ENCODE results near the gene ANO8.

ANO8 gene

DNA sequence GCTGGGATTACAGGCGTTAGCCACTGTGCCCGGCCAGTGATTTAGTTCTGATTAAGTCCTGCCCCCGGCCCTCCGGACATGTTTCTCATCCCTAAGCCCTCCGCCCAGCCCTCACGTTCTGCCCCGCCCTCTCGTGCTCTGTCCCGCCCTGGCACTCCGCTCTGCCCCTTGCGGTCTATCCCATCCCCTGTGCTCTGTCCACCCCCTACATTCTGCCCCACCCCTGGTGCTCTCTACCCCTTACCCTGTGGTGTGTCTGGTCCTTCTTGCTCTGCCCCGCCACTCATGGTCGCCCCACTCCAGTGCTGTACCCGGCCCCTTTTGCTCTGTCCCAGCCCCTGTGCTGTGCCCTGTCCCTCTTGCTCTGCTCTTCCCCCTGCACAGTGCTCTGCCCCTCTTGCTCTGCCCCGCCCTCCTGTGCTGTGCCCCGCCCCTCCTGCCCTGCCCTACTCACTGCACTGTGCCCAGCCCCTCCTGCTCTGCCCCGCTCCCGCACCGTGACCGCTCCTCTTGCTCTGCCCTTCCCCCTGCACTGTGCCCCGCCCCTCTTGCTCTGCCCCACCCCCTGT lies 5.7 kb upstream of the ANO8 start:
- Histone ChIP-seq H3K27ac (ENCODE audit: low read depth, low read length) (no peak overlapping the region), H3K4me3 (ENCODE audit: insufficient read depth, low read length, poor library complexity, severe bottlenecking) (no peak overlapping the region), H3K4me2 (ENCODE audit: low read depth, low read length, poor library complexity, severe bottlenecking) (no peak overlapping the region)

GRCh38 chr19:17339088-17339741 lies 4.6 kb upstream of the ANO8 start:
- H3K4me2 ChIP-seq (ENCODE audit: low read depth, low read length, poor library complexity, severe bottlenecking): no peak overlapping the region
- 0 out of 2 replicates have a peak, but pooled peaks cover 4% of the 10 kb centered on the region for H3K36me3 ChIP-seq (ENCODE audit: low read length)
- no peaks in the 10 kb centered on the region for H3K27me3 ChIP-seq (ENCODE audit: low read length)
- no peak for TF ChIP-seq EZH2phosphoT487 (conservative IDR thresholded peaks at IDR 0.05; ENCODE audit: low read length)
- TF ChIP-seq, protein P1, sequence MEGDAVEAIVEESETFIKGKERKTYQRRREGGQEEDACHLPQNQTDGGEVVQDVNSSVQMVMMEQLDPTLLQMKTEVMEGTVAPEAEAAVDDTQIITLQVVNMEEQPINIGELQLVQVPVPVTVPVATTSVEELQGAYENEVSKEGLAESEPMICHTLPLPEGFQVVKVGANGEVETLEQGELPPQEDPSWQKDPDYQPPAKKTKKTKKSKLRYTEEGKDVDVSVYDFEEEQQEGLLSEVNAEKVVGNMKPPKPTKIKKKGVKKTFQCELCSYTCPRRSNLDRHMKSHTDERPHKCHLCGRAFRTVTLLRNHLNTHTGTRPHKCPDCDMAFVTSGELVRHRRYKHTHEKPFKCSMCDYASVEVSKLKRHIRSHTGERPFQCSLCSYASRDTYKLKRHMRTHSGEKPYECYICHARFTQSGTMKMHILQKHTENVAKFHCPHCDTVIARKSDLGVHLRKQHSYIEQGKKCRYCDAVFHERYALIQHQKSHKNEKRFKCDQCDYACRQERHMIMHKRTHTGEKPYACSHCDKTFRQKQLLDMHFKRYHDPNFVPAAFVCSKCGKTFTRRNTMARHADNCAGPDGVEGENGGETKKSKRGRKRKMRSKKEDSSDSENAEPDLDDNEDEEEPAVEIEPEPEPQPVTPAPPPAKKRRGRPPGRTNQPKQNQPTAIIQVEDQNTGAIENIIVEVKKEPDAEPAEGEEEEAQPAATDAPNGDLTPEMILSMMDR (IDR thresholded peaks at IDR 0.05; ENCODE audit: insufficient read depth, low read length, poor library complexity, severe bottlenecking): no peak
- H3K9me2 ChIP-seq (replicated peaks; ENCODE audit: insufficient read depth, low read length): no peaks in the 10 kb centered on the region
- H3K9ac ChIP-seq (ENCODE audit: low read length): no peak overlapping the region
- no peak overlapping the region for H3K4me3 ChIP-seq (ENCODE audit: insufficient read depth, low read length, poor library complexity, severe bottlenecking)
- no peak overlapping the region for H2AFZ ChIP-seq (ENCODE audit: low read depth, low read length, severe bottlenecking)
- H3K27ac ChIP-seq (ENCODE audit: low read depth, low read length): no peak overlapping the region
- peaks cover 14% of the 10 kb centered on the region; the same call in 1 of the 2 replicates for H3K79me2 ChIP-seq (ENCODE audit: insufficient read depth, low read length)
- peaks cover 4% of the 10 kb centered on the region; the same call in 1 of the 2 replicates for H3F3A ChIP-seq (ENCODE audit: insufficient read depth)
- no peaks in the 10 kb centered on the region for H4K20me1 ChIP-seq (ENCODE audit: low read depth, low read length)
- no peaks in the 10 kb centered on the region for H3K9me3 ChIP-seq (ENCODE audit: insufficient read depth, low read length)

More for the DNA sequence above, 5.7 kb upstream of the ANO8 start:
- Histone ChIP-seq H3F3A (ENCODE audit: insufficient read depth) (peaks cover 8% of the 10 kb centered on the region), H3K9ac (ENCODE audit: low read length) (no peak overlapping the region), H4K20me1 (ENCODE audit: low read depth, low read length) (no peaks in the 10 kb centered on the region), H3K9me3 (ENCODE audit: insufficient read depth, low read length) (no peaks in the 10 kb centered on the region), H3K9me2 (replicated peaks; ENCODE audit: insufficient read depth, low read length) (no peaks in the 10 kb centered on the region), H3K27me3 (ENCODE audit: low read length) (no peaks in the 10 kb centered on the region), H2AFZ (ENCODE audit: low read depth, low read length, severe bottlenecking) (no peak overlapping the region), H3K79me2 (ENCODE audit: insufficient read depth, low read length) (peaks cover 14% of the 10 kb centered on the region; the same call in 1 of the 2 replicates), H3K36me3 (ENCODE audit: low read length) (0 out of 2 replicates have a peak, but pooled peaks cover 4% of the 10 kb centered on the region)
- TF ChIP-seq, protein P1 (IDR thresholded peaks at IDR 0.05; ENCODE audit: insufficient read depth, low read length, poor library complexity, severe bottlenecking): no peak
- TF ChIP-seq EZH2phosphoT487 (conservative IDR thresholded peaks at IDR 0.05; ENCODE audit: low read length): no peak

DNA sequence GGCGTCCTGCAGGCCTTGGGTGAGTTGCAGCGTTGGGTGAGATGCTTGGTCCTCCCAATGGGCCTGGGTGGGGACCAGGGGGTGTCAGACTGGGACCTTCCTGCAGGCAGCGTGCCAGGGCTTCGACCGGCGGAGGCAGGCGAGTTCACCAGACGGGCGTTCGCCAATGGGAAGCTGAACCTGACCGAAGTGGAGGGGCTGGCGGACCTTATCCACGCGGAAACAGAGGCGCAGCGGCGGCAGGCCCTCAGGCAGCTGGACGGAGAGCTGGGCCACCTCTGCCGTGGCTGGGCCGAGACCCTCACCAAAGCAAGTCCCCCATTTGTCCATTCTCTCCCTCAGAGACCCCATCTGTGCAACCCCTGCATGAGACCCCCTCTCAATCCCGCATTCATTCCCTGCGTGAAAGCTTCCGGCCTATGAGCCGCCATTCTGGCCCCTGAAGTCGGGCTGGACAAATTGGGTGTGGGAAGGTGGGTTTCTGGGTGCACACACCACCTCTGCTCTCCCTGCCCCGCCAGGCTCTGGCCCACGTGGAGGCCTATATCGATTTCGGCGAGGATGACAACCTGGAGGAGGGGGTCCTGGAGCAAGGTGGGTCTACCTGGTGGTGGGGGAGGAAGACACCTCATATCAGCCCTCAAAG lies 3.9 kb upstream of the ANO8 start:
- no peak for TF ChIP-seq EZH2phosphoT487 (conservative IDR thresholded peaks at IDR 0.05; ENCODE audit: low read length)
- TF ChIP-seq, protein P1 (IDR thresholded peaks at IDR 0.05; ENCODE audit: insufficient read depth, low read length, poor library complexity, severe bottlenecking): no peak
- peak overlapping the region; percentile 90 for H3K9ac ChIP-seq (ENCODE audit: low read length)
- H3K27me3 ChIP-seq (ENCODE audit: low read length): no peaks in the 10 kb centered on the region
- H3K27ac ChIP-seq (ENCODE audit: low read depth, low read length): peak overlapping the region; percentile 66; the same call in 1 of the 2 replicates
- no peaks in the 10 kb centered on the region for H3F3A ChIP-seq (ENCODE audit: insufficient read depth)
- H3K9me2 ChIP-seq (replicated peaks; ENCODE audit: insufficient read depth, low read length): no peaks in the 10 kb centered on the region
- peak overlapping the region; percentile 80 for H3K4me2 ChIP-seq (ENCODE audit: low read depth, low read length, poor library complexity, severe bottlenecking)
- no peaks in the 10 kb centered on the region for H4K20me1 ChIP-seq (ENCODE audit: low read depth, low read length)
- H2AFZ ChIP-seq (ENCODE audit: low read depth, low read length, severe bottlenecking): no peak overlapping the region
- H3K4me3 ChIP-seq (ENCODE audit: insufficient read depth, low read length, poor library complexity, severe bottlenecking): peak overlapping the region; percentile 61
- H3K79me2 ChIP-seq (ENCODE audit: insufficient read depth, low read length): peaks cover 14% of the 10 kb centered on the region; the same call in 1 of the 2 replicates
- 0 out of 2 replicates have a peak, but pooled peaks cover 4% of the 10 kb centered on the region for H3K36me3 ChIP-seq (ENCODE audit: low read length)
- no peaks in the 10 kb centered on the region for H3K9me3 ChIP-seq (ENCODE audit: insufficient read depth, low read length)

All from SU-DHL-6 (cell line).